ENCODE data around the gene SEC14L5. TPM values are rescaled to one million over a fixed set of nuclear protein-coding genes. Genes with fewer than 3 reads are reported as not detected.

SEC14L5 gene
- total and polyA plus RNA-seq, 2 experiments from 2014 or later: 2.6 to 5.9 TPM

GRCh38 chr16:4991754-4992153 lies 33.6 kb downstream of the SEC14L5 start:
- Histone ChIP-seq H2AFZ (no peak overlapping the region), H3K36me3 (ENCODE audit: insufficient read depth) (0 out of 2 replicates have a peak, but pooled peaks cover 5% of the 10 kb centered on the region), H3F3A (replicated peaks; ENCODE audit: low read depth) (no peaks in the 10 kb centered on the region), H3K9me2 (ENCODE audit: insufficient read depth) (no peaks in the 10 kb centered on the region), H3K27me3 (ENCODE audit: insufficient read depth) (peaks cover 18% of the 10 kb centered on the region), H3K79me2 (replicated peaks; ENCODE audit: insufficient read depth) (no peaks in the 10 kb centered on the region), H3K4me3 (no peak overlapping the region), H3K4me2 (no peak overlapping the region), H4K20me1 (replicated peaks; ENCODE audit: insufficient read depth) (no peaks in the 10 kb centered on the region), H3K27ac (ENCODE audit: low read depth) (no peak overlapping the region), H3K4me1 (ENCODE audit: insufficient read depth) (no peaks in the 10 kb centered on the region; the same call in 1 of the 2 replicates)
- no peak overlapping the region for H3K27ac Mint-ChIP-seq
- peaks cover 10% of the 10 kb centered on the region; the same call in 2 of the 3 replicates for H3K36me3 Mint-ChIP-seq (ENCODE audit: low read depth)
- no peaks in the 10 kb centered on the region; the same call in 2 of the 3 replicates for H3K9me3 Mint-ChIP-seq
- ATAC-seq: no peak
- no peak for TF ChIP-seq POLR2AphosphoS5 (IDR thresholded peaks at IDR 0.05; ENCODE audit: low read depth)
- no peak for TF ChIP-seq ZNF331 (CRISPR knock-in tag; IDR thresholded peaks at IDR 0.05; ENCODE audit: low read depth)
- no peak for TF ChIP-seq REST (IDR thresholded peaks at IDR 0.05; ENCODE audit: unreplicated experiment)
- TF ChIP-seq CREB1 (CRISPR knock-in tag; IDR thresholded peaks at IDR 0.05; ENCODE audit: low read depth): no peak
- no peak for TF ChIP-seq ETS1 (IDR thresholded peaks at IDR 0.05)
- no peak for TF ChIP-seq CTCF (conservative IDR thresholded peaks at IDR 0.05; ENCODE audit: low read depth in 2 of 2)
- TF ChIP-seq EZH2phosphoT487 (IDR thresholded peaks at IDR 0.05; ENCODE audit: unreplicated experiment): no peak
- no peak for TF ChIP-seq STAT1 (IDR thresholded peaks at IDR 0.05; ENCODE audit: unreplicated experiment)
- TF ChIP-seq ZNF114 (CRISPR knock-in tag; IDR thresholded peaks at IDR 0.05): no peak
- TF ChIP-seq, protein P1, sequence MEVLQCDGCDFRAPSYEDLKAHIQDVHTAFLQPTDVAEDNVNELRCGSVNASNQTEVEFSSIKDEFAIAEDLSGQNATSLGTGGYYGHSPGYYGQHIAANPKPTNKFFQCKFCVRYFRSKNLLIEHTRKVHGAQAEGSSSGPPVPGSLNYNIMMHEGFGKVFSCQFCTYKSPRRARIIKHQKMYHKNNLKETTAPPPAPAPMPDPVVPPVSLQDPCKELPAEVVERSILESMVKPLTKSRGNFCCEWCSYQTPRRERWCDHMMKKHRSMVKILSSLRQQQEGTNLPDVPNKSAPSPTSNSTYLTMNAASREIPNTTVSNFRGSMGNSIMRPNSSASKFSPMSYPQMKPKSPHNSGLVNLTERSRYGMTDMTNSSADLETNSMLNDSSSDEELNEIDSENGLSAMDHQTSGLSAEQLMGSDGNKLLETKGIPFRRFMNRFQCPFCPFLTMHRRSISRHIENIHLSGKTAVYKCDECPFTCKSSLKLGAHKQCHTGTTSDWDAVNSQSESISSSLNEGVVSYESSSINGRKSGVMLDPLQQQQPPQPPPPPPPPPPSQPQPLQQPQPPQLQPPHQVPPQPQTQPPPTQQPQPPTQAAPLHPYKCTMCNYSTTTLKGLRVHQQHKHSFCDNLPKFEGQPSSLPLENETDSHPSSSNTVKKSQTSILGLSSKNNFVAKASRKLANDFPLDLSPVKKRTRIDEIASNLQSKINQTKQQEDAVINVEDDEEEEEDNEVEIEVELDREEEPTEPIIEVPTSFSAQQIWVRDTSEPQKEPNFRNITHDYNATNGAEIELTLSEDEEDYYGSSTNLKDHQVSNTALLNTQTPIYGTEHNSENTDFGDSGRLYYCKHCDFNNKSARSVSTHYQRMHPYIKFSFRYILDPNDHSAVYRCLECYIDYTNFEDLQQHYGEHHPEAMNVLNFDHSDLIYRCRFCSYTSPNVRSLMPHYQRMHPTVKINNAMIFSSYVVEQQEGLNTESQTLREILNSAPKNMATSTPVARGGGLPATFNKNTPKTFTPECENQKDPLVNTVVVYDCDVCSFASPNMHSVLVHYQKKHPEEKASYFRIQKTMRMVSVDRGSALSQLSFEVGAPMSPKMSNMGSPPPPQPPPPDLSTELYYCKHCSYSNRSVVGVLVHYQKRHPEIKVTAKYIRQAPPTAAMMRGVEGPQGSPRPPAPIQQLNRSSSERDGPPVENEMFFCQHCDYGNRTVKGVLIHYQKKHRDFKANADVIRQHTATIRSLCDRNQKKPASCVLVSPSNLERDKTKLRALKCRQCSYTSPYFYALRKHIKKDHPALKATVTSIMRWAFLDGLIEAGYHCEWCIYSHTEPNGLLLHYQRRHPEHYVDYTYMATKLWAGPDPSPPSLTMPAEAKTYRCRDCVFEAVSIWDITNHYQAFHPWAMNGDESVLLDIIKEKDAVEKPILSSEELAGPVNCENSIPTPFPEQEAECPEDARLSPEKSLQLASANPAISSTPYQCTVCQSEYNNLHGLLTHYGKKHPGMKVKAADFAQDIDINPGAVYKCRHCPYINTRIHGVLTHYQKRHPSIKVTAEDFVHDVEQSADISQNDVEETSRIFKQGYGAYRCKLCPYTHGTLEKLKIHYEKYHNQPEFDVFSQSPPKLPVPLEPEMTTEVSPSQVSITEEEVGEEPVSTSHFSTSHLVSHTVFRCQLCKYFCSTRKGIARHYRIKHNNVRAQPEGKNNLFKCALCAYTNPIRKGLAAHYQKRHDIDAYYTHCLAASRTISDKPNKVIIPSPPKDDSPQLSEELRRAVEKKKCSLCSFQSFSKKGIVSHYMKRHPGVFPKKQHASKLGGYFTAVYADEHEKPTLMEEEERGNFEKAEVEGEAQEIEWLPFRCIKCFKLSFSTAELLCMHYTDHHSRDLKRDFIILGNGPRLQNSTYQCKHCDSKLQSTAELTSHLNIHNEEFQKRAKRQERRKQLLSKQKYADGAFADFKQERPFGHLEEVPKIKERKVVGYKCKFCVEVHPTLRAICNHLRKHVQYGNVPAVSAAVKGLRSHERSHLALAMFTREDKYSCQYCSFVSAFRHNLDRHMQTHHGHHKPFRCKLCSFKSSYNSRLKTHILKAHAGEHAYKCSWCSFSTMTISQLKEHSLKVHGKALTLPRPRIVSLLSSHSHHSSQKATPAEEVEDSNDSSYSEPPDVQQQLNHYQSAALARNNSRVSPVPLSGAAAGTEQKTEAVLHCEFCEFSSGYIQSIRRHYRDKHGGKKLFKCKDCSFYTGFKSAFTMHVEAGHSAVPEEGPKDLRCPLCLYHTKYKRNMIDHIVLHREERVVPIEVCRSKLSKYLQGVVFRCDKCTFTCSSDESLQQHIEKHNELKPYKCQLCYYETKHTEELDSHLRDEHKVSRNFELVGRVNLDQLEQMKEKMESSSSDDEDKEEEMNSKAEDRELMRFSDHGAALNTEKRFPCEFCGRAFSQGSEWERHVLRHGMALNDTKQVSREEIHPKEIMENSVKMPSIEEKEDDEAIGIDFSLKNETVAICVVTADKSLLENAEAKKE (CRISPR knock-in tag; IDR thresholded peaks at IDR 0.05): no peak
- 0 out of 3 replicates have a peak, but pooled peaks cover 2% of the 10 kb centered on the region for H3K4me1 Mint-ChIP-seq
- no peak for DNase-seq (ENCODE audit: low spot score)
- H3K27me3 Mint-ChIP-seq (ENCODE audit: insufficient read depth, low read depth, poor library complexity): peaks cover 27% of the 10 kb centered on the region
- H3K4me3 Mint-ChIP-seq: no peak overlapping the region
